Spleen (tissue), 7 donors: ENCODE results near the gene P3H2.

ENCODE experiments used
- POLR2AphosphoS5 ChIP-seq, 3 donors: sonication (generic); formaldehyde crosslinking; IDR thresholded peaks; one replicate each; pipeline ENCODE4 v1.5.1; 2017; ENCODE audit warnings: antibody characterized with exemption in 3 of 3
- TF ChIP-seq, protein P1 (sequence below), 11 experiments: fragments of 200-600 bp in 7 of 11; fragments of 450-650 bp in 4 of 11; sonication (generic) in 4 of 11; IDR thresholded peaks in 8 of 11; conservative IDR thresholded peaks in 3 of 11; 1 replicate in 7 of 11; 2 replicates in 4 of 11; pipeline versions ENCODE4 v1.4.0 to v1.8.0; 2016 to 2021; ENCODE audit warnings: antibody characterized with exemption in 11 of 11, inconsistent platforms in 4 of 11, mild to moderate bottlenecking in 1 of 11
- donor health status: DM: no; HTN: no; CAD: no; lungs with moderate emphysema.
- donor health status: DM: no; HTN: no; CAD: no.
- donor health status: DM: no; HTN: no; CAD: no.

- TF ChIP-seq, protein P1, sequence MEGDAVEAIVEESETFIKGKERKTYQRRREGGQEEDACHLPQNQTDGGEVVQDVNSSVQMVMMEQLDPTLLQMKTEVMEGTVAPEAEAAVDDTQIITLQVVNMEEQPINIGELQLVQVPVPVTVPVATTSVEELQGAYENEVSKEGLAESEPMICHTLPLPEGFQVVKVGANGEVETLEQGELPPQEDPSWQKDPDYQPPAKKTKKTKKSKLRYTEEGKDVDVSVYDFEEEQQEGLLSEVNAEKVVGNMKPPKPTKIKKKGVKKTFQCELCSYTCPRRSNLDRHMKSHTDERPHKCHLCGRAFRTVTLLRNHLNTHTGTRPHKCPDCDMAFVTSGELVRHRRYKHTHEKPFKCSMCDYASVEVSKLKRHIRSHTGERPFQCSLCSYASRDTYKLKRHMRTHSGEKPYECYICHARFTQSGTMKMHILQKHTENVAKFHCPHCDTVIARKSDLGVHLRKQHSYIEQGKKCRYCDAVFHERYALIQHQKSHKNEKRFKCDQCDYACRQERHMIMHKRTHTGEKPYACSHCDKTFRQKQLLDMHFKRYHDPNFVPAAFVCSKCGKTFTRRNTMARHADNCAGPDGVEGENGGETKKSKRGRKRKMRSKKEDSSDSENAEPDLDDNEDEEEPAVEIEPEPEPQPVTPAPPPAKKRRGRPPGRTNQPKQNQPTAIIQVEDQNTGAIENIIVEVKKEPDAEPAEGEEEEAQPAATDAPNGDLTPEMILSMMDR (IDR thresholded peaks at IDR 0.05 in 8 of 11, conservative IDR thresholded peaks at IDR 0.05 in 3 of 11), result no peak
- no peak for TF ChIP-seq POLR2AphosphoS5 (IDR thresholded peaks at IDR 0.05)
Measured at GRCh38 chr3:189999718-190000117, 121.0 kb downstream of the P3H2 start.
